Measurements from ENCODE around the gene NGB. TPM values are rescaled to one million over a fixed set of nuclear protein-coding genes. Genes with fewer than 3 reads are reported as not detected.

NGB gene
- total and polyA plus RNA-seq, 9 of the 15 experiments (the other 6 are each of a cell fraction or from before 2014, with no cell fraction given) = not detected

GRCh38 chr14:77301103-77301502 is 30.1 kb upstream of the NGB start (continued):
- TF ChIP-seq, protein P1, sequence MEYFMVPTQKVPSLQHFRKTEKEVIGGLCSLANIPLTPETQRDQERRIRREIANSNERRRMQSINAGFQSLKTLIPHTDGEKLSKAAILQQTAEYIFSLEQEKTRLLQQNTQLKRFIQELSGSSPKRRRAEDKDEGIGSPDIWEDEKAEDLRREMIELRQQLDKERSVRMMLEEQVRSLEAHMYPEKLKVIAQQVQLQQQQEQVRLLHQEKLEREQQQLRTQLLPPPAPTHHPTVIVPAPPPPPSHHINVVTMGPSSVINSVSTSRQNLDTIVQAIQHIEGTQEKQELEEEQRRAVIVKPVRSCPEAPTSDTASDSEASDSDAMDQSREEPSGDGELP (CRISPR knock-in tag; IDR thresholded peaks at IDR 0.05; ENCODE audit: borderline replicate concordance) = peak; percentile 27; the same call in 1 of the 2 replicates

GRCh38 chr14:77299771-77300170 is 28.8 kb upstream of the NGB start:
- Histone ChIP-seq H3K9me1 (ENCODE audit: control insufficient read depth, insufficient read depth, low read length) (no peaks in the 10 kb centered on the region), H4K20me1 (replicated peaks; ENCODE audit: control insufficient read depth, insufficient read depth, low read length) (no peaks in the 10 kb centered on the region), H3K79me2 (ENCODE audit: control insufficient read depth, insufficient read depth, low read length) (no peaks in the 10 kb centered on the region), H3K9me3 (replicated peaks; ENCODE audit: control insufficient read depth, insufficient read depth, low read depth, low read length) (no peaks in the 10 kb centered on the region), H3K36me3 (ENCODE audit: control insufficient read depth, insufficient read depth, low read length) (peaks cover 23% of the 10 kb centered on the region; the same call in 2 of the 3 replicates), H3K4me1 (replicated peaks in 1 of 2; ENCODE audit: control insufficient read depth in 2 of 2, insufficient read depth in 2 of 2, low read length in 2 of 2) (peaks cover 0 to 5% of the 10 kb centered on the region in 2 experiments; a peak in 2 of 5 replicates), H3K27me3 (ENCODE audit: control insufficient read depth in 2 of 2, insufficient read depth in 2 of 2, low read length in 2 of 2) (no peaks in the 10 kb centered on the region), H2AFZ (ENCODE audit: low read depth, low read length) (no peak overlapping the region), H3K27ac (ENCODE audit: extremely low read depth, low read depth, low read length) (no peak overlapping the region), H3K4me2 (ENCODE audit: insufficient read depth, low read length) (no peak overlapping the region), H3K9ac (ENCODE audit: insufficient read depth in 1 of 2, low read depth in 2 of 2, low read length in 2 of 2) (no peak overlapping the region), H3K4me3 (no peak overlapping the region)
- intact Hi-C loops (cut with micrococcal nuclease) (loop anchor here (5.0 kb wide), 2 partner anchors 158 to 253 kb away; partner anchors contain the start of genes AHSA1 and VIPAS39), in situ Hi-C loops (cut with MboI) (no loop called here)
- POLR2A ChIA-PET = no interaction called here
- WGBS (ENCODE audit: insufficient coverage, low coverage, missing lambda C conversion rate) = 46% methylated on average over 4 of the region's 4 CpGs
- FAIRE-seq (no peak), DNase-seq (ENCODE audit: extremely low read depth in 1 of 4, low spot score in 3 of 4) (no peak), ATAC-seq (no peak)
- BruUV-seq (replicated peaks) = no TSS peak
- TF ChIP-seq ZNF511 (CRISPR knock-in tag; IDR thresholded peaks at IDR 0.05) = no peak
- peak; percentile 90 for TF ChIP-seq ZFP36 (IDR thresholded peaks at IDR 0.05; ENCODE audit: low read depth, low read length, partially characterized antibody)
- peak; percentile 82; the same call in 1 of the 2 replicates for TF ChIP-seq ZNF436 (CRISPR knock-in tag; IDR thresholded peaks at IDR 0.05)
- TF ChIP-seq, protein P2, sequence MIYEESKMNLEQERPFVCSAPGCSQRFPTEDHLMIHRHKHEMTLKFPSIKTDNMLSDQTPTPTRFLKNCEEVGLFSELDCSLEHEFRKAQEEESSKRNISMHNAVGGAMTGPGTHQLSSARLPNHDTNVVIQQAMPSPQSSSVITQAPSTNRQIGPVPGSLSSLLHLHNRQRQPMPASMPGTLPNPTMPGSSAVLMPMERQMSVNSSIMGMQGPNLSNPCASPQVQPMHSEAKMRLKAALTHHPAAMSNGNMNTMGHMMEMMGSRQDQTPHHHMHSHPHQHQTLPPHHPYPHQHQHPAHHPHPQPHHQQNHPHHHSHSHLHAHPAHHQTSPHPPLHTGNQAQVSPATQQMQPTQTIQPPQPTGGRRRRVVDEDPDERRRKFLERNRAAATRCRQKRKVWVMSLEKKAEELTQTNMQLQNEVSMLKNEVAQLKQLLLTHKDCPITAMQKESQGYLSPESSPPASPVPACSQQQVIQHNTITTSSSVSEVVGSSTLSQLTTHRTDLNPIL (CRISPR knock-in tag; IDR thresholded peaks at IDR 0.05) = no peak
- no peak for TF ChIP-seq ZBTB17 (CRISPR knock-in tag; IDR thresholded peaks at IDR 0.05)
- CTCF ChIA-PET (ENCODE audit: low intra/inter-chr PET ratio) = no interaction called here
